HEK293 (cell line): ENCODE data around the gene MFSD2A.
A peak's percentile ranks its signal among the peaks of the same experiment; 100 is the strongest.

Experiments
- CTCF ChIA-PET: fragments of 350-600 bp; formaldehyde crosslinking; extraction: SDS; loops from one replicate; lab custom pipeline; 2021; ENCODE audit warnings: antibody characterized with exemption; lab: Yijun Ruan, JAX
- POLR2A ChIA-PET: fragments of 300-600 bp; formaldehyde crosslinking; extraction: SDS; loops from one replicate; lab custom pipeline; 2020; ENCODE audit warnings: antibody characterized with exemption, inconsistent platforms; lab: Yijun Ruan, JAX
- H3K27ac ChIP-seq: fragments of 200-500 bp; sonication (Bioruptor generic); 2 replicates; pipeline ENCODE4 v1.5.1; 2014; ENCODE audit warnings: low read depth, low read length, control low read depth, inconsistent platforms; ENCODE audit errors: extremely low read depth
- H3K36me3 ChIP-seq, 2 experiments: fragments of 200-500 bp in 1 of 2; sonication (Bioruptor generic) in 1 of 2; 1 replicate in 1 of 2; 2 replicates in 1 of 2; pipeline ENCODE4 v1.5.1; 2014 to 2017; ENCODE audit warnings: inconsistent platforms in 2 of 2, low read length in 2 of 2; ENCODE audit not compliant: control insufficient read depth in 2 of 2, insufficient read depth in 1 of 2
- H3K4me1 ChIP-seq: fragments of 200-500 bp; sonication (Bioruptor generic); 2 replicates; pipeline ENCODE4 v1.5.1; 2014; ENCODE audit warnings: mild to moderate bottlenecking, low read length, inconsistent platforms; ENCODE audit not compliant: control insufficient read depth, insufficient read depth
- H3K4me3 ChIP-seq: 2 replicates; pipeline ENCODE4 v1.5.1; 2011; ENCODE audit warnings: low read depth, mild to moderate bottlenecking, control low read depth, low read length, moderate library complexity
- H3K9me3 ChIP-seq: fragments of 200-500 bp; sonication (Bioruptor generic); 2 replicates; pipeline ENCODE4 v1.5.1; 2014; ENCODE audit warnings: low read depth, low read length, inconsistent platforms; ENCODE audit not compliant: control insufficient read depth, insufficient read depth
- BCL6B ChIP-seq: fragments of 450-650 bp; formaldehyde crosslinking; IDR thresholded peaks from 2 replicates; pipeline ENCODE4 v1.5.1; 2017; ENCODE audit warnings: missing biosample characterization, missing genetic modification characterization
- KLF1 ChIP-seq: fragments of 450-650 bp; formaldehyde crosslinking; IDR thresholded peaks from 2 replicates; pipeline ENCODE4 v1.5.1; 2016; ENCODE audit warnings: missing biosample characterization, missing genetic modification characterization
- MEIS1 ChIP-seq: sonication (generic); formaldehyde crosslinking; IDR thresholded peaks from 2 replicates; pipeline ENCODE4 v1.8.1; 2022; ENCODE audit warnings: missing genetic modification reagents, mild to moderate bottlenecking, borderline replicate concordance
- PRDM10 ChIP-seq: fragments of 450-650 bp; formaldehyde crosslinking; IDR thresholded peaks from 2 replicates; pipeline ENCODE4 v1.5.1; 2016; ENCODE audit warnings: missing biosample characterization, missing genetic modification characterization
- YY2 ChIP-seq: fragments of 450-650 bp; formaldehyde crosslinking; IDR thresholded peaks from 2 replicates; pipeline ENCODE4 v1.5.1; 2016; ENCODE audit warnings: missing biosample characterization, missing genetic modification characterization
- ZBTB20 ChIP-seq: fragments of 450-650 bp; formaldehyde crosslinking; IDR thresholded peaks from 2 replicates; pipeline ENCODE4 v1.5.1; 2016; ENCODE audit warnings: missing biosample characterization, missing genetic modification characterization
- ZBTB44 ChIP-seq: fragments of 450-650 bp; IDR thresholded peaks from 2 replicates; pipeline ENCODE4 v1.5.1; 2018; ENCODE audit warnings: missing biosample characterization, mild to moderate bottlenecking, missing genetic modification characterization
- ZEB2 ChIP-seq: fragments of 450-650 bp; formaldehyde crosslinking; IDR thresholded peaks from 2 replicates; pipeline ENCODE4 v1.5.1; 2016; ENCODE audit warnings: missing biosample characterization, missing genetic modification characterization
- ZNF2 ChIP-seq: fragments of 450-650 bp; formaldehyde crosslinking; IDR thresholded peaks from 2 replicates; pipeline ENCODE4 v1.5.1; 2016; ENCODE audit warnings: missing biosample characterization, missing genetic modification characterization
- ZNF23 ChIP-seq: fragments of 450-650 bp; formaldehyde crosslinking; IDR thresholded peaks from 2 replicates; pipeline ENCODE4 v1.5.1; 2016; ENCODE audit warnings: missing biosample characterization, missing genetic modification characterization, borderline replicate concordance
- ZNF280D ChIP-seq: fragments of 450-650 bp; formaldehyde crosslinking; IDR thresholded peaks from 2 replicates; pipeline ENCODE4 v1.5.1; 2016; ENCODE audit warnings: missing biosample characterization, missing genetic modification characterization
- ZNF350 ChIP-seq: fragments of 450-650 bp; formaldehyde crosslinking; IDR thresholded peaks from 2 replicates; pipeline ENCODE4 v1.5.0; 2017; ENCODE audit warnings: missing biosample characterization, mild to moderate bottlenecking, missing genetic modification characterization
- ZNF423 ChIP-seq: fragments of 450-650 bp; formaldehyde crosslinking; IDR thresholded peaks from 2 replicates; pipeline ENCODE4 v1.5.1; 2016; ENCODE audit warnings: missing biosample characterization, missing genetic modification characterization
- ZNF623 ChIP-seq: fragments of 450-650 bp; formaldehyde crosslinking; IDR thresholded peaks from 2 replicates; pipeline ENCODE4 v1.5.1; 2016; ENCODE audit warnings: missing biosample characterization, missing genetic modification characterization
- ZNF624 ChIP-seq: fragments of 450-650 bp; formaldehyde crosslinking; IDR thresholded peaks from 2 replicates; pipeline ENCODE4 v1.5.1; 2017; ENCODE audit warnings: missing biosample characterization, missing genetic modification characterization
- ZNF629 ChIP-seq: fragments of 450-650 bp; formaldehyde crosslinking; IDR thresholded peaks from 2 replicates; pipeline ENCODE4 v1.5.1; 2017; ENCODE audit warnings: missing biosample characterization, missing genetic modification characterization

The MFSD2A gene

GRCh38 chr1:39957299-39958015 is 2.5 kb downstream of the MFSD2A start:
- no peak for TF ChIP-seq ZNF350 (tag by site-specific recombination)
- TF ChIP-seq KLF1 (tag by site-specific recombination), result peak; percentile 27; the same call in 1 of the 2 replicates
- CTCF ChIA-PET, result interaction anchor here (0.9 to 3.6 kb wide), 4 partner anchors 16 to 157 kb away, joined by 3 to 30 read pairs (median 8); partner anchors contain the start of gene MYCL
- no peak overlapping the region for H3K27ac ChIP-seq
- no peaks in the 10 kb centered on the region for H3K9me3 ChIP-seq
- no peak overlapping the region for H3K4me3 ChIP-seq
- H3K36me3 ChIP-seq, result peaks cover 0 to 39% of the 10 kb centered on the region in 2 experiments; a peak in 1 of 3 replicates
- H3K4me1 ChIP-seq, result no peaks in the 10 kb centered on the region
- POLR2A ChIA-PET, result interaction anchor here (0.6 kb wide), 1 partner anchor 170 kb away, joined by 3 read pairs; no protein-coding TSS in a partner anchor

GRCh38 chr1:39958403-39959200 is 3.7 kb downstream of the MFSD2A start:
- Histone ChIP-seq H3K36me3 (peaks cover 0 to 43% of the 10 kb centered on the region in 2 experiments; a peak in 1 of 3 replicates), H3K27ac (no peak overlapping the region), H3K4me3 (no peak overlapping the region), H3K9me3 (no peaks in the 10 kb centered on the region), H3K4me1 (no peaks in the 10 kb centered on the region)
- CTCF ChIA-PET, result interaction anchor here (0.5 to 3.6 kb wide), 7 partner anchors 15 to 159 kb away, joined by 3 to 30 read pairs (median 4); partner anchors contain the start of gene MYCL
- POLR2A ChIA-PET, result no interaction called here
- TF ChIP-seq ZNF280D, result no peak
- TF ChIP-seq YY2 (tag by site-specific recombination), result no peak
- no peak for TF ChIP-seq MEIS1 (CRISPR knock-in tag)
- TF ChIP-seq ZNF423 (tag by site-specific recombination), result no peak
- no peak for TF ChIP-seq ZEB2 (tag by site-specific recombination)
- TF ChIP-seq ZNF629, result no peak
- TF ChIP-seq ZNF623 (tag by site-specific recombination), result no peak
- TF ChIP-seq ZBTB20 (tag by site-specific recombination), result no peak
- no peak for TF ChIP-seq ZBTB44
- TF ChIP-seq ZNF2, result no peak
- TF ChIP-seq ZNF23, result no peak
- no peak for TF ChIP-seq PRDM10
- no peak for TF ChIP-seq ZNF624 (tag by site-specific recombination)
- TF ChIP-seq BCL6B (tag by site-specific recombination), result no peak
